OCI-LY7 (cell line): ENCODE results near the gene PARN. TPM values are rescaled to one million over a fixed set of nuclear protein-coding genes. Genes with fewer than 3 reads are reported as not detected.
"Not testable (repeated sequence)": the region's sequence is repeated elsewhere in the genome, so short reads cannot be mapped to it uniquely, and the experiment has no call there.

ENCODE experiments used
- BruUV-seq: library from RNA; stranded (reverse); fragments of 400-500 nt; replicated peaks from 2 replicates; lab custom pipeline; 2021; lab: Mats Ljungman, UMichigan
- CTCF ChIA-PET: fragments of 300-600 bp; sonication (Branson Sonifier 250); formaldehyde crosslinking; loops from one replicate; lab custom pipeline; 2022; ENCODE audit warnings: antibody characterized with exemption; ENCODE audit not compliant: unreplicated experiment; lab: Charles Lee
- POLR2A ChIA-PET: fragments of 300-600 bp; sonication (Branson Sonifier 250); formaldehyde crosslinking; loops from one replicate; lab custom pipeline; 2022; ENCODE audit warnings: antibody characterized with exemption; lab: Charles Lee
- DNase-seq: peaks from one replicate; pipeline ENCODE4 v3.0.0-alpha.2; 2015; ENCODE audit warnings: low spot score
- H2AFZ ChIP-seq: fragments of 200-600 bp; sonication (generic), shearing (Covaris generic); 2 replicates; pipeline ENCODE4 v1.6.1; 2014; ENCODE audit warnings: mild to moderate bottlenecking, antibody characterized with exemption, low read length, moderate library complexity
- H3K27ac ChIP-seq: fragments of 200-600 bp; sonication (generic); 2 replicates; pipeline ENCODE4 v1.5.1; 2014; ENCODE audit warnings: mixed run types, low read depth, mild to moderate bottlenecking, moderate library complexity, low read length, inconsistent platforms; ENCODE audit not compliant: poor library complexity, severe bottlenecking
- H3K36me3 ChIP-seq: fragments of 200-600 bp; sonication (generic); 2 replicates; pipeline ENCODE4 v1.6.1; 2014; ENCODE audit warnings: mild to moderate bottlenecking, antibody characterized with exemption, low read length, moderate library complexity, mixed read lengths; ENCODE audit not compliant: insufficient read depth
- H3K4me1 ChIP-seq: fragments of 200-600 bp; sonication (generic); 2 replicates; pipeline ENCODE4 v1.5.1; 2014; ENCODE audit warnings: mild to moderate bottlenecking, low read length; ENCODE audit not compliant: insufficient read depth, poor library complexity, severe bottlenecking
- H3K4me2 ChIP-seq: fragments of 200-600 bp; sonication (generic); 2 replicates; pipeline ENCODE4 v1.6.1; 2014; ENCODE audit warnings: mild to moderate bottlenecking, low read length
- H3K4me3 ChIP-seq: fragments of 200-600 bp; sonication (generic); 2 replicates; pipeline ENCODE4 v1.5.1; 2014; ENCODE audit warnings: mild to moderate bottlenecking, low read depth, low read length; ENCODE audit not compliant: poor library complexity, severe bottlenecking
- H3K79me2 ChIP-seq: fragments of 200-600 bp; sonication (generic); 2 replicates; pipeline ENCODE4 v1.6.1; 2016; ENCODE audit warnings: low read depth, mild to moderate bottlenecking, low read length, moderate library complexity, mixed read lengths; ENCODE audit not compliant: insufficient read depth
- H3K9me2 ChIP-seq: fragments of 200-600 bp; sonication (generic); 2 replicates; pipeline ENCODE4 v1.6.1; 2016; ENCODE audit warnings: mild to moderate bottlenecking, low read length, mixed read lengths; ENCODE audit not compliant: insufficient read depth
- H3K9me3 ChIP-seq: fragments of 200-600 bp; sonication (generic); 2 replicates; pipeline ENCODE4 v1.6.1; 2014; ENCODE audit warnings: mild to moderate bottlenecking, mixed run types, low read length, mixed read lengths
- H4K20me1 ChIP-seq: fragments of 200-600 bp; sonication (generic); 2 replicates; pipeline ENCODE4 v1.6.1; 2014; ENCODE audit warnings: mild to moderate bottlenecking, antibody characterized with exemption, low read length, moderate library complexity, mixed read lengths; ENCODE audit not compliant: insufficient read depth
- CTCF ChIP-seq: fragments of 200-600 bp; sonication (generic); conservative IDR thresholded peaks from 2 replicates; pipeline ENCODE4 v1.5.1; 2014; ENCODE audit warnings: mild to moderate bottlenecking, antibody characterized with exemption, low read length, moderate library complexity, mixed read lengths
- EZH2phosphoT487 ChIP-seq: fragments of 200-600 bp; sonication (generic); IDR thresholded peaks from 2 replicates; pipeline ENCODE4 v1.6.1; 2018; ENCODE audit warnings: low read depth, borderline replicate concordance, mild to moderate bottlenecking, mixed run types, antibody characterized with exemption, low read length, moderate library complexity, mixed read lengths
- intact Hi-C: fragments of 100-400 bp; cut with micrococcal nuclease; formaldehyde crosslinking; loops from one replicate; pipeline ENCODE4 v1.10.0; 2022; ENCODE audit not compliant: unreplicated experiment
- total RNA-seq, 2 experiments: library from RNA; depleted of rRNA in 1 of 2; stranded (reverse); fragments of >200 nt in 1 of 2; shearing (Covaris generic) in 1 of 2; gene quantifications; 2 replicates each; pipeline ENCODE4 v1.2.3, GENCODE V29; 2014 to 2022

Gene PARN
- total RNA-seq, 2 experiments from 2014 or later: 40.1 to 76.5 TPM

GRCh38 chr16:14640538-14640937, 10.5 kb upstream of the PARN start:
- Histone ChIP-seq H3K4me3 (no peak overlapping the region), H3K9me2 (no peaks in the 10 kb centered on the region), H3K79me2 (peaks cover 82% of the 10 kb centered on the region), H4K20me1 (peaks cover 5% of the 10 kb centered on the region; the same call in 1 of the 2 replicates), H3K27ac (no peak overlapping the region), H3K9me3 (no peaks in the 10 kb centered on the region), H3K36me3 (peaks cover 85% of the 10 kb centered on the region), H3K4me2 (no peak overlapping the region), H2AFZ (no peak overlapping the region), H3K4me1 (no peaks in the 10 kb centered on the region)
- ChIA-PET POLR2A (interaction anchor here (0.6 to 0.7 kb wide), 2 partner anchors 35 to 37 kb away, joined by 3 read pairs; no protein-coding TSS in a partner anchor), CTCF (no interaction called here)
- TF ChIP-seq CTCF (no peak), EZH2phosphoT487 (no peak)
- BruUV-seq: no TSS peak
- DNase-seq: no peak
- intact Hi-C loops: no loop called here

DNA sequence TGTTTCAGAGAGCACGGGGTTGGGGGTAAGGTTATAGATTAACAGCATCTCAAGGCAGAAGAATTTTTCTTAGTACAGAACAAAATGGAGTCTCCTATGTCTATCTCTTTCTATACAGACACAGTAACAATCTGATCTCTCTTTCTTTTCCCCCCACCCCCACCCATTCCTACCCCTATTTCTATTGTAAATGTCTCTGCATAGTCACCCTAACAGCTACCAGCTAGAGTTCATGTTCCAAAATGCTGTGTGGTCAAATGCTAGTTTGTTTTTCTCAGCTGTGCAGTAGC, 6.8 kb upstream of the PARN start:
- Histone ChIP-seq H3K4me1 (peaks cover 12% of the 10 kb centered on the region), H3K79me2 (peaks cover 93% of the 10 kb centered on the region), H4K20me1 (peaks cover 19% of the 10 kb centered on the region), H3K36me3 (peaks cover 66% of the 10 kb centered on the region)
- DNase-seq, H2AFZ ChIP-seq, H3K9me2 ChIP-seq, H3K27ac ChIP-seq, H3K9me3 ChIP-seq, H3K4me3 ChIP-seq, BruUV-seq, POLR2A ChIA-PET, H3K4me2 ChIP-seq, CTCF ChIA-PET, intact Hi-C loops: not testable (repeated sequence)

GRCh38 chr16:14636179-14636950, 6.3 kb upstream of the PARN start:
- H3K4me1 ChIP-seq: peaks cover 18% of the 10 kb centered on the region
- POLR2A ChIA-PET, CTCF ChIA-PET: not testable (repeated sequence)

More at GRCh38 chr16:14636179-14636950, 6.3 kb upstream of the PARN start:
- H3K4me3 ChIP-seq, H2AFZ ChIP-seq, DNase-seq, H3K27ac ChIP-seq, BruUV-seq, H3K9me3 ChIP-seq, H3K9me2 ChIP-seq, intact Hi-C loops, H3K4me2 ChIP-seq: not testable (repeated sequence)
- Histone ChIP-seq H3K79me2 (peaks cover 89% of the 10 kb centered on the region), H4K20me1 (peaks cover 19% of the 10 kb centered on the region), H3K36me3 (peaks cover 62% of the 10 kb centered on the region)
